Peyer's patch (tissue), 4 donors: ENCODE measurements around the gene ENPP4.

ENCODE experiments used
- CTCF ChIP-seq, 6 experiments: fragments of 450-650 bp in 4 of 6; fragments of 200-600 bp in 2 of 6; sonication (generic) in 1 of 6; IDR thresholded peaks; one replicate each; pipeline ENCODE4 v1.5.1; 2017 to 2019; ENCODE audit warnings: antibody characterized with exemption in 6 of 6, mild to moderate bottlenecking in 3 of 6, moderate library complexity in 1 of 6
- POLR2A ChIP-seq, 2 donors: fragments of 450-650 bp; IDR thresholded peaks; one replicate each; pipeline ENCODE4 v1.5.1; 2017; ENCODE audit warnings: antibody characterized with exemption in 2 of 2, mild to moderate bottlenecking in 2 of 2, moderate library complexity in 2 of 2

- peak in 2 of 6 experiments; percentile 6 to 17 for TF ChIP-seq CTCF (IDR thresholded peaks at IDR 0.05)
- no peak for TF ChIP-seq POLR2A (IDR thresholded peaks at IDR 0.05)
Observed at GRCh38 chr6:46113370-46113769, 16.4 kb upstream of the ENPP4 start.
